ENCODE measurements around the gene AFG3L2.

The AFG3L2 gene

DNA sequence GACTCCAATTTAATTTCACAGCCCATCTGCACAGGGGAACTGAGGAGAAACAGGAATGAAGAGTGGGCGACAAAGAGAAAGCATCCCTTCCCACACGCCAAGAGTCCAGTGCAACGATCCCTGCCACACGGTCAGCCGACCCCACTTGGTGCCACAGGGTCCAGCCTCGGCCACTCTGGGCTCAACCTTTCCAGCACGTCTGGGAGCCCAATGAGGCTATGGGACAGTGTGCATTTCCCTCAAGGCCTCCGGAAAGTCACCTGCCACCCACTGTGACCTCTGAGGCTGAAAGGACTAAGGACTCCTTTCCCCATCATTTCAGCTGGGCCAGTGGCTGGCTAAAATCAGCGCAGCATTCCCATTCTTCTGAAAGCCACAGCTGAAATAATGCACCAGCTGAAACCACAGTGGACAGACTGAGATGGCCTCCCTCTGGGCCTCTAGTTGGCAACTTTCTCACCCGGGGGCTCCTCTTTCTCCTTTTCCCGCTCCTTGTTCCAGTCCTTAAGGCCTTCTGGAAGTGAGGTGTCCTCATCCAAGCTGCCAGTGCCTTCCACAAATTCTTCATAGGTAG is 47.8 kb downstream of the AFG3L2 start:
- no peak overlapping the region for H3K27ac ChIP-seq (ENCODE audit: low read depth, low read length)
- no peaks in the 10 kb centered on the region for H3K9me3 ChIP-seq (ENCODE audit: control insufficient read depth in 5 of 5, low read length in 5 of 5)
- no peak overlapping the region for H3K4me3 ChIP-seq (ENCODE audit: low read depth in 1 of 5, low read length in 5 of 5)
- H3K27me3 ChIP-seq (ENCODE audit: control insufficient read depth in 5 of 5, insufficient read depth in 4 of 5, low read length in 5 of 5), result no peaks in the 10 kb centered on the region
- peaks cover 4 to 70% (median 56%) of the 10 kb centered on the region in 5 donors for H3K36me3 ChIP-seq (ENCODE audit: control insufficient read depth in 5 of 5, insufficient read depth in 5 of 5, low read length in 5 of 5)
- H3K4me1 ChIP-seq (ENCODE audit: control insufficient read depth in 5 of 5, insufficient read depth in 5 of 5, low read length in 5 of 5), result peaks cover 0 to 27% (median 10%) of the 10 kb centered on the region in 5 donors
- no peak overlapping the region for H3K9ac ChIP-seq (ENCODE audit: low read length in 5 of 5)

DNA sequence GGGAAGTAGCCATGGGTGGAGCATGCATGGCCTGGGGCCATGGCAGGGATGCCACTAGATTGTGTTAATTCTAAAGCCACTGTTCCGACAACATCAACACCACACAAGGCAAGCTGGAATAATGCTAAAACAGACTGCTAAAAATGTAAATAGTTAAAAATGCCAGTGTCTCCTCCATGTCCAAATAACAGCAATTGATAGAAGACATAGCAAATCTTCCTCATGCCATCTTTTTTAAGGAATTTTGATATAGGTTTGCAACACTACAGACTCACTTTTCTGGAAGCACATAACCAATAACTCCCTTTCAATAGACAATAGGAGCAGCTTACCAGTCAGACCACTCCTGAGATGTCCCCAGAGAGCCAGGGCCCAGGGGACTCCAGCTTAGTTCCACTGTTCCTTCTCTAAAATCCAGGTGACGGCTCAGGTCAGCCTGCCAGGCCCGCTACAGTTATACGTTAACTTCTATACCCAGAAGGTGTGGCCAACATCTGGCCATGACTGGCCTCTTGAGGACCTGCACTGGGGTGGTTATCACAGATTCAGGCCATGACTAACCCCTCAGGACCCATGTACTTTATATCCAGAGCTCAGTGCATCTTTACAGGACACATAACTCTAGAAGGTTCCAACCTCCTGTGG is 48.7 kb downstream of the AFG3L2 start:
- Histone ChIP-seq H3K36me3 (ENCODE audit: control insufficient read depth in 5 of 5, insufficient read depth in 5 of 5, low read length in 5 of 5) (peaks cover 6 to 63% (median 48%) of the 10 kb centered on the region in 5 donors), H3K27ac (ENCODE audit: low read depth, low read length) (peak overlapping the region; percentile 57), H3K4me3 (ENCODE audit: low read depth in 1 of 5, low read length in 5 of 5) (no peak overlapping the region), H3K9ac (ENCODE audit: low read length in 5 of 5) (peak overlapping the region in 1 of 5 donors; percentile 2), H3K27me3 (ENCODE audit: control insufficient read depth in 5 of 5, insufficient read depth in 4 of 5, low read length in 5 of 5) (no peaks in the 10 kb centered on the region), H3K4me1 (ENCODE audit: control insufficient read depth in 5 of 5, insufficient read depth in 5 of 5, low read length in 5 of 5) (peaks cover 0 to 27% (median 10%) of the 10 kb centered on the region in 5 donors), H3K9me3 (ENCODE audit: control insufficient read depth in 5 of 5, low read length in 5 of 5) (no peaks in the 10 kb centered on the region)

DNA sequence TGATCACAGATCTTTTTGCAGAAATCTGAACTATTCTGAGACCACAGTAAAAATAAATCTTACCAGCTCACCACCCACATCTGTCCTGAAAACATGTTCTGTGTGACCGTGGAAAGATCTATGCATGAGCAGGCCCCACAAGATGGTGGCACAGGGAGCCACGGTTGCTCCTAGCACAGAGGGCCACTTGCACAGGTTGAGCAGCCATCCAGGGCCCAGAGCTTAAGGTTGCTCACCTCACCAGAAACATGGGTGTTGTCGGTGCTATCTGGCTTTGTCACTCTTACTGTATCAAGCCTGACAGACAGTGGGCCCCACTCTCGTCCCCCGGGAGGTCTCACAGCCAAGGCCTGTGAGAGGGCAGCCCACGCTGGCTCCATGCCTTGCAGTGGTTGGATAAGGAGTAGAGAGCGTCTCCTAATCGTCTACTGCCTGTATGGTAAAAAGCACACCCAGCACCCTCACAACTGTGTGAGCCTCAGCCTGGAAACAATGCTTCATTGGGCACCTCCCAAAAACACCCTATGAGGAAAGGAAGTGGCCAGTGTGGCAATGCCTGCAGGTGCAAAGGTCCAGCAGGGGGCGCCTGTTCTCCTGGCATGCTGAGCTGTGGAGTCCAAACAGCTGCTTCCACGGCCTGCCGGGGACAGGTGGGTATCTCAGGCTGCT is 49.4 kb downstream of the AFG3L2 start:
- Histone ChIP-seq H3K27ac (ENCODE audit: low read depth, low read length) (peak overlapping the region; percentile 57), H3K9ac (ENCODE audit: low read length in 5 of 5) (peak overlapping the region in 1 of 5 donors; percentile 35), H3K36me3 (ENCODE audit: control insufficient read depth in 5 of 5, insufficient read depth in 5 of 5, low read length in 5 of 5) (peaks cover 6 to 63% (median 50%) of the 10 kb centered on the region in 5 donors), H3K4me3 (ENCODE audit: low read depth in 1 of 5, low read length in 5 of 5) (no peak overlapping the region), H3K9me3 (ENCODE audit: control insufficient read depth in 5 of 5, low read length in 5 of 5) (no peaks in the 10 kb centered on the region), H3K27me3 (ENCODE audit: control insufficient read depth in 5 of 5, insufficient read depth in 4 of 5, low read length in 5 of 5) (no peaks in the 10 kb centered on the region), H3K4me1 (ENCODE audit: control insufficient read depth in 5 of 5, insufficient read depth in 5 of 5, low read length in 5 of 5) (peaks cover 0 to 27% (median 10%) of the 10 kb centered on the region in 5 donors)

DNA sequence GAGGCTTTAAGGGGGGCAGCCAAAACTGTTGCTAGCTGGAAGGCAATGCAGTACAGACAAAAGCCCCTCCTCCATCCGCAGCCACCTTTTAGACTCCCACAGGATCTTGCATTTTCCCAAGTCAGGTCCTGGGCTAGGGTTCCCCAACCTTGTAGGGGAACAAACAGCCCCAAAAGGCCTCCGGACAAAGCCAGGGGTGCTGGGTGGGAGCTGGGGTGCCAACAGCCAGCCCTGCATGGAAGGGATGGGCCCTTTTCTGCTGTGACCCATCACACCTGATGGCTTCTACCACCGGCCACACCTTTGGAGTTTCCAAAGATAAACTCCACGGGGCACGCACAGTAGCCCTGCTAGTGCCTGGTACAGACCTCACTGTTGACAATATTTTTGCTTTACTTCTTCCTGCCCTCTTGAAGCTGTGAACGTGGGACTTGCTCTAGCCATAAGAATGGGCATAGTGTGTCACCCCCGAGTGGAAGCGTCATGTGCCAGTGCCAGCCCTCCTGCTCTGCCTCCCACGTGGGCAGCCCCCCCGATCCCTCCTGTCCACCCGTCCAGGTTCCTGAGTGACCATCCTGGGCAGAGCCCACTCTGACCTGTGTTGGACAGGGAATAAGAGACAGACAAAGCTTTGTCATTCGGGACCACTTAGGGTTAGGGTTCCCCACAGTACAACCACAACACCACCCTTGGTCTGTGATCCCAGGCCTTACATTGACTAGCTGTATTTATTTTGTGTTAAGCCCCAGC is 50.1 kb downstream of the AFG3L2 start:
- no peaks in the 10 kb centered on the region for H3K27me3 ChIP-seq (ENCODE audit: control insufficient read depth in 5 of 5, insufficient read depth in 4 of 5, low read length in 5 of 5)
- peaks cover 0 to 27% (median 10%) of the 10 kb centered on the region in 5 donors for H3K4me1 ChIP-seq (ENCODE audit: control insufficient read depth in 5 of 5, insufficient read depth in 5 of 5, low read length in 5 of 5)
- H3K9ac ChIP-seq (ENCODE audit: low read length in 5 of 5), result peak overlapping the region in 1 of 5 donors; percentile 35
- peaks cover 6 to 63% (median 50%) of the 10 kb centered on the region in 5 donors for H3K36me3 ChIP-seq (ENCODE audit: control insufficient read depth in 5 of 5, insufficient read depth in 5 of 5, low read length in 5 of 5)
- H3K4me3 ChIP-seq (ENCODE audit: low read depth in 1 of 5, low read length in 5 of 5), result no peak overlapping the region
- no peaks in the 10 kb centered on the region for H3K9me3 ChIP-seq (ENCODE audit: control insufficient read depth in 5 of 5, low read length in 5 of 5)
- peak overlapping the region; percentile 57 for H3K27ac ChIP-seq (ENCODE audit: low read depth, low read length)

DNA sequence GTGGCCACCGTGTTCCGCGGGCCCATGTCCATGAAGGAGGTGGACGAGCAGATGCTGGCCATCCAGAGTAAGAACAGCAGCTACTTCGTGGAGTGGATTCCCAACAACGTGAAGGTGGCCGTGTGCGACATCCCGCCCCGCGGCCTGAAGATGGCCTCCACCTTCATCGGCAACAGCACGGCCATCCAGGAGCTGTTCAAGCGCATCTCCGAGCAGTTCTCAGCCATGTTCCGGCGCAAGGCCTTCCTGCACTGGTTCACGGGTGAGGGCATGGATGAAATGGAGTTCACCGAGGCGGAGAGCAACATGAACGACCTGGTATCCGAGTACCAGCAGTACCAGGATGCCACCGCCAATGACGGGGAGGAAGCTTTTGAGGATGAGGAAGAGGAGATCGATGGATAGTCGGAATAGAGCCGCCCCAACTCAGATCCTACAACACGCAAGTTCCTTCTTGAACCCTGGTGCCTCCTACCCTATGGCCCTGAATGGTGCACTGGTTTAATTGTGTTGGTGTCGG is 51.2 kb downstream of the AFG3L2 start:
- Histone ChIP-seq H3K27ac (ENCODE audit: low read depth, low read length) (peak overlapping the region; percentile 57), H3K9ac (ENCODE audit: low read length in 5 of 5) (no peak overlapping the region), H3K4me3 (ENCODE audit: low read depth in 1 of 5, low read length in 5 of 5) (no peak overlapping the region), H3K4me1 (ENCODE audit: control insufficient read depth in 5 of 5, insufficient read depth in 5 of 5, low read length in 5 of 5) (peaks cover 0 to 37% (median 18%) of the 10 kb centered on the region in 5 donors), H3K9me3 (ENCODE audit: control insufficient read depth in 5 of 5, low read length in 5 of 5) (no peaks in the 10 kb centered on the region), H3K36me3 (ENCODE audit: control insufficient read depth in 5 of 5, insufficient read depth in 5 of 5, low read length in 5 of 5) (peaks cover 10 to 64% (median 55%) of the 10 kb centered on the region in 5 donors), H3K27me3 (ENCODE audit: control insufficient read depth in 5 of 5, insufficient read depth in 4 of 5, low read length in 5 of 5) (no peaks in the 10 kb centered on the region)

DNA sequence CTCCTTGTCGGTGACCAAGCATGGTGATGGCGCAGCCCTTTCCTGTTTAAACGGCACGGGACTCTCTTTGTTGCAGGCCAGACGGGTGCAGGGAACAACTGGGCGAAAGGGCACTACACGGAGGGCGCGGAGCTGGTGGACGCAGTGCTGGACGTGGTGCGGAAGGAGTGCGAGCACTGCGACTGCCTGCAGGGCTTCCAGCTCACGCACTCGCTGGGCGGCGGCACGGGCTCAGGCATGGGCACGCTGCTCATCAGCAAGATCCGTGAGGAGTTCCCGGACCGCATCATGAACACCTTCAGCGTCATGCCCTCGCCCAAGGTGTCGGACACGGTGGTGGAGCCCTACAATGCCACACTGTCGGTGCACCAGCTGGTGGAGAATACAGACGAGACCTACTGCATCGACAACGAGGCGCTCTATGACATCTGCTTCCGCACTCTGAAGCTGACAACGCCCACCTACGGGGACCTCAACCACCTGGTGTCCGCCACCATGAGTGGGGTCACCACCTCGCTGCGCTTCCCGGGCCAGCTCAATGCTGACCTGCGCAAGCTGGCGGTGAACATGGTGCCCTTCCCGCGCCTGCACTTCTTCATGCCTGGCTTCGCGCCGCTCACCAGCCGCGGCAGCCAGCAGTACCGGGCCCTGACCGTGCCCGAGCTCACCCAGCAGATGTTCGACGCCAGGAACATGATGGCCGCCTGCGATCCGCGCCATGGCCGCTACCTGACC is 51.9 kb downstream of the AFG3L2 start:
- Histone ChIP-seq H3K36me3 (ENCODE audit: control insufficient read depth in 5 of 5, insufficient read depth in 5 of 5, low read length in 5 of 5) (peaks cover 14 to 69% (median 61%) of the 10 kb centered on the region in 5 donors), H3K27ac (ENCODE audit: low read depth, low read length) (no peak overlapping the region), H3K4me3 (ENCODE audit: low read depth in 1 of 5, low read length in 5 of 5) (no peak overlapping the region), H3K9ac (ENCODE audit: low read length in 5 of 5) (no peak overlapping the region), H3K4me1 (ENCODE audit: control insufficient read depth in 5 of 5, insufficient read depth in 5 of 5, low read length in 5 of 5) (peaks cover 0 to 38% (median 23%) of the 10 kb centered on the region in 5 donors), H3K9me3 (ENCODE audit: control insufficient read depth in 5 of 5, low read length in 5 of 5) (no peaks in the 10 kb centered on the region), H3K27me3 (ENCODE audit: control insufficient read depth in 5 of 5, insufficient read depth in 4 of 5, low read length in 5 of 5) (no peaks in the 10 kb centered on the region)

DNA sequence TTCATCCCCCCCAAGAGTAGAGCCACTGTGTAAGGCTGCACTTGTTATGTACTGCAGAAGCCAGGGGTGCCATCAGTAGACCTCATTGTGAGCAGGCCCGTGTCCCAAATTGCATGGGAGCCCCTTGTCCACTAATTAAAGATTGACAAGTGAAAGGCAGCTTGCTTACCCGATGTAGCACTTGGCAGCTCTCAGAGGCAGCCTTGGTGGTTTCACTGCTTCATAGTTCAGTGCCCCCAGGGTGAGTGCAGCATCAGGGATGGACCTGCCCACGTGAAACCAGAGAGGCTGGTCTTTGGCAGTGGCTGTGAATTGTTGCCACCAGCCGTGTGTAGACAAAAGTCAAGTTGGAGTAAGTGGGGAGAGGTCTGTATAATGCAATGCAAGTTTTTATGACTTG is 55.7 kb downstream of the AFG3L2 start:
- H3K27me3 ChIP-seq (ENCODE audit: control insufficient read depth in 5 of 5, insufficient read depth in 4 of 5, low read length in 5 of 5), result no peaks in the 10 kb centered on the region
- no peak overlapping the region for H3K9ac ChIP-seq (ENCODE audit: low read length in 5 of 5)
- no peaks in the 10 kb centered on the region for H3K9me3 ChIP-seq (ENCODE audit: control insufficient read depth in 5 of 5, low read length in 5 of 5)
- no peak overlapping the region for H3K4me3 ChIP-seq (ENCODE audit: low read depth in 1 of 5, low read length in 5 of 5)
- no peak overlapping the region for H3K27ac ChIP-seq (ENCODE audit: low read depth, low read length)
- peaks cover 19 to 45% (median 35%) of the 10 kb centered on the region in 5 donors for H3K36me3 ChIP-seq (ENCODE audit: control insufficient read depth in 5 of 5, insufficient read depth in 5 of 5, low read length in 5 of 5)
- peaks cover 0 to 46% (median 32%) of the 10 kb centered on the region in 5 donors for H3K4me1 ChIP-seq (ENCODE audit: control insufficient read depth in 5 of 5, insufficient read depth in 5 of 5, low read length in 5 of 5)

DNA sequence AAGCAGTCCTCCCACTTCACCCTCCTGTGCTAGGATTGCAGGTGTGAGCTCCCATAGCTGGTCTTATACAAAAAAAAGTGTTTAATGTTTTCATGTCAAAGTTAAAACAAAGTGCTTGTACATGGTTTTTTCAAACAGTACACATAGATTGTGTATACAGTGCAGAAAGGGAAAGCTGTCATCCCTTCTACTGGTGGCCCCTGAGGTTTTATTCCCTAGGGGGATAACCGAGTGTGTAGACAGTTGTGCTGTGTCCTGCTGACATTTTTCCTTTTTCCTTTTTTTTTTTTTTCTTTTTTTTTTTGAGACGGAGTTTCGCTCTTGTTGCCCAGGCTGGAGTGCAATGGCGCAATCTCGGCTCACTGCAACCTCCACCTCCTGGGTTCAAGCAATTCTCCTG is 58.2 kb downstream of the AFG3L2 start:
- H3K36me3 ChIP-seq (ENCODE audit: control insufficient read depth in 5 of 5, insufficient read depth in 5 of 5, low read length in 5 of 5), result peaks cover 18 to 38% (median 29%) of the 10 kb centered on the region in 5 donors
- no peaks in the 10 kb centered on the region for H3K9me3 ChIP-seq (ENCODE audit: control insufficient read depth in 5 of 5, low read length in 5 of 5)
- H3K4me1 ChIP-seq (ENCODE audit: control insufficient read depth in 5 of 5, insufficient read depth in 5 of 5, low read length in 5 of 5), result peaks cover 4 to 64% (median 56%) of the 10 kb centered on the region in 5 donors
- peak overlapping the region; percentile 49 for H3K27ac ChIP-seq (ENCODE audit: low read depth, low read length)
- no peaks in the 10 kb centered on the region for H3K27me3 ChIP-seq (ENCODE audit: control insufficient read depth in 5 of 5, insufficient read depth in 4 of 5, low read length in 5 of 5)
- H3K9ac ChIP-seq (ENCODE audit: low read length in 5 of 5), result no peak overlapping the region
- H3K4me3 ChIP-seq (ENCODE audit: low read depth in 1 of 5, low read length in 5 of 5), result no peak overlapping the region

DNA sequence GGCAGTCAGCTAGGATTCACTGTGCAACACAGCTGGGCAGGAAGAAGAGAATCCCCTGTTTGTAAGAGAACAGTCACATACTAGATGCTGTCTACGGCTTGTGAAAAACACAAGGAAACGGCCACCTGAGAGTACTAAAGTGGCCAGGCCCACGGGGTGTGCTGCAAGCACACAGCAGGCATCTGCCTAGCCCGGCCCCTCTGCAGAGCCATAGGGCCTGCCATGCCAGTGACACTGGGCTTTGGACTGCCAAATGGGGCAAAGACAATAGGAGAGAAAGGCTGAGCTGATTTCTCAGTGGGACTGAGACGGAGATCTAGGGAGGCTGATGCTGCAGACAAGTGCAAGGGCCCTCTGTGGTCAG is 58.7 kb downstream of the AFG3L2 start:
- Histone ChIP-seq H3K27me3 (ENCODE audit: control insufficient read depth in 5 of 5, insufficient read depth in 4 of 5, low read length in 5 of 5) (no peaks in the 10 kb centered on the region), H3K9me3 (ENCODE audit: control insufficient read depth in 5 of 5, low read length in 5 of 5) (no peaks in the 10 kb centered on the region), H3K27ac (ENCODE audit: low read depth, low read length) (peak overlapping the region; percentile 49), H3K4me1 (ENCODE audit: control insufficient read depth in 5 of 5, insufficient read depth in 5 of 5, low read length in 5 of 5) (peaks cover 4 to 69% (median 62%) of the 10 kb centered on the region in 5 donors), H3K36me3 (ENCODE audit: control insufficient read depth in 5 of 5, insufficient read depth in 5 of 5, low read length in 5 of 5) (peaks cover 16 to 42% (median 33%) of the 10 kb centered on the region in 5 donors), H3K9ac (ENCODE audit: low read length in 5 of 5) (peak overlapping the region in 1 of 5 donors; percentile 3), H3K4me3 (ENCODE audit: low read depth in 1 of 5, low read length in 5 of 5) (peak overlapping the region in 2 of 5 donors; percentile 31 to 35)
